SK-N-SH (cell line): ENCODE results near the gene FAM20A. TPM values are rescaled to one million over a fixed set of nuclear protein-coding genes. Genes with fewer than 3 reads are reported as not detected.

ENCODE experiments used
- CTCF ChIA-PET: fragments of 300-600, 350-600 bp; formaldehyde crosslinking; extraction: SDS; loops from one replicate; lab custom pipeline; 2021; lab: Yijun Ruan, JAX
- POLR2A ChIA-PET: fragments of 350-600 bp; sonication (Branson Sonifier 250); formaldehyde crosslinking; extraction: SDS; loops from one replicate; lab custom pipeline; 2020; ENCODE audit warnings: antibody characterized with exemption, inconsistent platforms; lab: Yijun Ruan, JAX
- DNase-seq: peaks from one replicate; pipeline ENCODE4 v3.0.0; 2012
- H2AFZ ChIP-seq: fragments of 200-600 bp; sonication (generic); 2 replicates; pipeline ENCODE4 v1.8.1; 2016; ENCODE audit warnings: antibody characterized with exemption, mild to moderate bottlenecking, low read depth
- H3F3A ChIP-seq: fragments of 200-600 bp; sonication (generic); replicated peaks from 2 replicates; pipeline ENCODE3; 2016; ENCODE audit warnings: antibody characterized with exemption, mild to moderate bottlenecking; ENCODE audit not compliant: insufficient read depth
- H3K27ac ChIP-seq, 2 experiments: fragments of 200-500 bp in 1 of 2; fragments of 200-600 bp in 1 of 2; sonication (Bioruptor generic) in 1 of 2; sonication (generic), shearing (Covaris generic) in 1 of 2; 2 replicates each; pipeline versions ENCODE4 v1.5.1 to v1.6.1; 2014 to 2016; ENCODE audit warnings: low read depth in 2 of 2, inconsistent platforms in 1 of 2, low read length in 1 of 2, mild to moderate bottlenecking in 1 of 2, mixed read lengths in 1 of 2
- H3K27me3 ChIP-seq: fragments of 200-600 bp; sonication (generic), shearing (Covaris generic); 2 replicates; pipeline ENCODE4 v1.6.1; 2016; ENCODE audit warnings: mixed run types; ENCODE audit not compliant: insufficient read depth
- H3K36me3 ChIP-seq, 2 experiments: fragments of 200-500 bp in 1 of 2; fragments of 200-600 bp in 1 of 2; sonication (Bioruptor generic) in 1 of 2; sonication (generic) in 1 of 2; replicated peaks in 1 of 2; 2 replicates each; pipeline versions ENCODE3 to v1.5.1; 2014 to 2016; ENCODE audit warnings: low read length in 1 of 2, mild to moderate bottlenecking in 1 of 2; ENCODE audit not compliant: insufficient read depth in 2 of 2, control insufficient read depth in 1 of 2
- H3K4me1 ChIP-seq, 2 experiments: fragments of 200-500 bp in 1 of 2; fragments of 200-600 bp in 1 of 2; sonication (Bioruptor generic) in 1 of 2; sonication (generic), shearing (Covaris generic) in 1 of 2; 2 replicates each; pipeline versions ENCODE4 v1.5.1 to v1.6.1; 2014 to 2016; ENCODE audit warnings: low read depth in 1 of 2, low read length in 1 of 2, mixed run types in 1 of 2; ENCODE audit not compliant: insufficient read depth in 2 of 2, control insufficient read depth in 1 of 2
- H3K4me2 ChIP-seq: fragments of 200-600 bp; sonication (generic), shearing (Covaris generic); 2 replicates; pipeline ENCODE4 v1.6.1; 2017; ENCODE audit warnings: mixed run types
- H3K4me3 ChIP-seq, 2 experiments: fragments of 200-500 bp in 1 of 2; fragments of 200-600 bp in 1 of 2; sonication (Bioruptor generic) in 1 of 2; sonication (generic), shearing (Covaris generic) in 1 of 2; 2 replicates each; pipeline versions ENCODE4 v1.5.1 to v1.8.1; 2014 to 2016; ENCODE audit warnings: low read depth in 2 of 2, inconsistent platforms in 1 of 2, low read length in 1 of 2, mild to moderate bottlenecking in 1 of 2, mixed read lengths in 1 of 2, moderate library complexity in 1 of 2
- H3K79me2 ChIP-seq: fragments of 200-600 bp; sonication (generic); 2 replicates; pipeline ENCODE4 v1.8.1; 2017; ENCODE audit warnings: mild to moderate bottlenecking; ENCODE audit not compliant: insufficient read depth
- H3K9ac ChIP-seq: fragments of 200-600 bp; sonication (generic); 2 replicates; pipeline ENCODE4 v1.6.1; 2017; ENCODE audit warnings: mixed run types
- H3K9me2 ChIP-seq: fragments of 200-600 bp; sonication (generic); 2 replicates; pipeline ENCODE4 v1.6.1; 2017; ENCODE audit warnings: mixed run types
- H3K9me3 ChIP-seq: fragments of 200-600 bp; sonication (generic); 2 replicates; pipeline ENCODE4 v1.6.1; 2017; ENCODE audit warnings: mixed run types, mild to moderate bottlenecking, moderate library complexity
- H4K20me1 ChIP-seq: fragments of 200-600 bp; sonication (generic); 2 replicates; pipeline ENCODE4 v1.6.1; 2017; ENCODE audit warnings: mild to moderate bottlenecking, mixed run types; ENCODE audit not compliant: insufficient read depth
- ELF1 ChIP-seq: IDR thresholded peaks from 2 replicates; pipeline ENCODE4 v1.4.0; 2012
- GABPA ChIP-seq: IDR thresholded peaks from 2 replicates; pipeline ENCODE4 v1.4.0; 2012; ENCODE audit warnings: low read depth, mild to moderate bottlenecking
- MEF2A ChIP-seq: IDR thresholded peaks from 2 replicates; pipeline ENCODE4 v1.4.0; 2012; ENCODE audit warnings: low read depth, borderline replicate concordance
- NFIC ChIP-seq: IDR thresholded peaks from 2 replicates; pipeline ENCODE4 v1.4.0; 2012; ENCODE audit warnings: borderline replicate concordance
- NRF1 ChIP-seq: IDR thresholded peaks from 2 replicates; pipeline ENCODE4 v1.6.1; 2012; ENCODE audit warnings: low read depth, mild to moderate bottlenecking, low read length
- POLR2AphosphoS5 ChIP-seq: IDR thresholded peaks from 2 replicates; pipeline ENCODE4 v1.6.1; 2012; ENCODE audit warnings: low read depth, low read length
- RAD21 ChIP-seq: IDR thresholded peaks from 2 replicates; pipeline ENCODE4 v1.6.1; 2012; ENCODE audit warnings: mild to moderate bottlenecking, low read length
- RFX5 ChIP-seq: IDR thresholded peaks from 2 replicates; pipeline ENCODE4 v1.6.1; 2012; ENCODE audit warnings: mild to moderate bottlenecking, improper control_type of control experiment, low read length
- RXRA ChIP-seq: IDR thresholded peaks from 2 replicates; pipeline ENCODE4 v1.4.0; 2012; ENCODE audit warnings: low read depth, mild to moderate bottlenecking, borderline replicate concordance
- SIN3A ChIP-seq: IDR thresholded peaks from 2 replicates; pipeline ENCODE4 v1.6.1; 2012; ENCODE audit warnings: low read depth, mild to moderate bottlenecking, low read length, moderate library complexity, borderline replicate concordance
- TAF1 ChIP-seq: IDR thresholded peaks from 2 replicates; pipeline ENCODE4 v1.6.1; 2012; ENCODE audit warnings: low read depth, mild to moderate bottlenecking, low read length, moderate library complexity, borderline replicate concordance
- TEAD4 ChIP-seq: IDR thresholded peaks from 2 replicates; pipeline ENCODE4 v1.4.0; 2012; ENCODE audit warnings: mild to moderate bottlenecking, borderline replicate concordance; ENCODE audit not compliant: insufficient read depth
- YY1 ChIP-seq: IDR thresholded peaks from 2 replicates; pipeline ENCODE4 v1.4.0; 2012; ENCODE audit warnings: low read depth, mild to moderate bottlenecking
- WGBS: methylation state at CpG from one replicate; pipeline ENCODE4 v1.1.6; 2017; ENCODE audit warnings: low lambda C conversion rate; 5-methylcytosine and 5-hydroxymethylcytosine counted together
- polyA plus RNA-seq, 3 experiments: library from polyadenylated mRNA; depleted of rRNA; stranded (reverse); fragments of >200 nt; gene quantifications; 2 replicates each; pipeline ENCODE4 v1.2.3, GENCODE V29; 2012
- TF ChIP-seq, protein P1 (sequence below): fragments of 200-600 bp; sonication (generic); IDR thresholded peaks from 2 replicates; pipeline ENCODE4 v1.6.1; 2017; ENCODE audit warnings: antibody characterized with exemption, mild to moderate bottlenecking, moderate library complexity
- TF ChIP-seq, protein P2 (sequence below): IDR thresholded peaks from 2 replicates; pipeline ENCODE4 v1.4.0; 2012; ENCODE audit warnings: low read depth

Gene FAM20A
- polyA plus RNA-seq, 1 of the 3 experiments (the other 2 are of a cell fraction): not detected

DNA sequence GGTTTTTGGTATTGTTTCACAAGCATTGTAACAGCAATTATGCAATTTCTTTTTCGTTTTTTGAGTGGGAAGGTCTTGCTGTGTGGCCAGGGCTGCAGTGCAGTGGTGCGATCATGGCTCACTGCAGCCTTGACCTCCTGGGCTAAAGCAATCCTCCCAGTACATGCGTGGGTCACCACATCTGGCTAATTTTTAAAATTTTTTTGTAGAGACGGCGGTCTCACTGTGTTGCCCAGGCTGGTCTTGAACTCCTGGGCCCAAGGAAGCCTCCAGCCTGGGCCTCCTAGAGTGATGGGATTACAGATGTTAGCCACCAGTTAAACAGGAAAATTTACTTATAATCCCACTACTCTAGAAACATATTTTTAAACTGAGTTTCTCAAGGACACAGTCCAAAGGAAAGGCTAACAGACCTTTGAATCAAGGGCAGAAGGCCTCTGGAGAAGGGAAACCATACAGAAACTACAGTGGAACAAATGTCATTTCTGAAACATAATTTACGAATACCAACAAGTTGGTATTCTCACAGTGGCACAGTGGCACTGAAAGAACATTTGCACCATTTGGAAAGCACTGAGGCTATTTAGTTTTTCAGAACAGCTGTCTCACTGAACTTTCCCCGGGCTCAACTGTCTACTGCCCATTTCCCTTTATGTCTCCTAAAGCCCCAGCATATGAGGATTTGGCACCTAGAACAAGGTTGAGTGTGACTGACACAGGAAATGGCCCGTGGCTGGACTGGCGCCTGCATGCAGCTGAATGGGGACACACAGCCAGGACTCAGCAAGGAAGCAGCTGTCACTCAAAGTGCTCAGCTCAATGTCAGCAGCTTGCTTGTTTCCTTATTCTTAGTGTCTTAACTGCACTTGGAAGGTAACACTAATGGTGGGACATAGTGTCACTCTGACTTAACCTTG, 91.8 kb downstream of the FAM20A start (continued):
- TF ChIP-seq, protein P1, sequence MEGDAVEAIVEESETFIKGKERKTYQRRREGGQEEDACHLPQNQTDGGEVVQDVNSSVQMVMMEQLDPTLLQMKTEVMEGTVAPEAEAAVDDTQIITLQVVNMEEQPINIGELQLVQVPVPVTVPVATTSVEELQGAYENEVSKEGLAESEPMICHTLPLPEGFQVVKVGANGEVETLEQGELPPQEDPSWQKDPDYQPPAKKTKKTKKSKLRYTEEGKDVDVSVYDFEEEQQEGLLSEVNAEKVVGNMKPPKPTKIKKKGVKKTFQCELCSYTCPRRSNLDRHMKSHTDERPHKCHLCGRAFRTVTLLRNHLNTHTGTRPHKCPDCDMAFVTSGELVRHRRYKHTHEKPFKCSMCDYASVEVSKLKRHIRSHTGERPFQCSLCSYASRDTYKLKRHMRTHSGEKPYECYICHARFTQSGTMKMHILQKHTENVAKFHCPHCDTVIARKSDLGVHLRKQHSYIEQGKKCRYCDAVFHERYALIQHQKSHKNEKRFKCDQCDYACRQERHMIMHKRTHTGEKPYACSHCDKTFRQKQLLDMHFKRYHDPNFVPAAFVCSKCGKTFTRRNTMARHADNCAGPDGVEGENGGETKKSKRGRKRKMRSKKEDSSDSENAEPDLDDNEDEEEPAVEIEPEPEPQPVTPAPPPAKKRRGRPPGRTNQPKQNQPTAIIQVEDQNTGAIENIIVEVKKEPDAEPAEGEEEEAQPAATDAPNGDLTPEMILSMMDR: no peak
- TF ChIP-seq RXRA (no peak), NRF1 (no peak), YY1 (no peak)

DNA sequence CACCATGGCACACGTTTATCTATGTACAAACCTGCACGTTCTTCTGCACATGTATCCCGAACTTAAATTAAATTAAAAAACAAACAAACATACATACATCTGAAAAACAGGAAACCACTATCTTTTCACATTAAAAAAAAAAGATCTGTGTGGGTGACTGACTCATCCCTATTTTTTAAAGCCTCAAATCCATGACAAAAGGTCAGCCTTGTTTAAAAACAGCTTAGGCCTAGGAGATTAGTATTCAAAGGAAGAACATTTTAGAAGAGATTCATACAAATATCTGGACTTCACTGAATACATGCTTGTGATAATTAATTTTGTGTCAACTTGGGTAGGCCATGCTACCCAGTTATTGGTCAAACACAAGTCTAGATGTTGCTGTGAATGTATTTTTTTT, 93.6 kb downstream of the FAM20A start:
- no peaks in the 10 kb centered on the region for H3K9me3 ChIP-seq
- ChIA-PET POLR2A (no interaction called here), CTCF (interaction anchor here (1.1 kb wide), 1 partner anchor 250 kb away, joined by 3 read pairs; no protein-coding TSS in a partner anchor)
- H3F3A ChIP-seq: peaks cover 7% of the 10 kb centered on the region
- no peak overlapping the region for H2AFZ ChIP-seq
- H3K4me1 ChIP-seq: peaks cover 0 to 10% of the 10 kb centered on the region in 2 experiments; a peak in 2 of 4 replicates
- no peak overlapping the region for H3K9ac ChIP-seq
- H3K27me3 ChIP-seq: no peaks in the 10 kb centered on the region
- H3K9me2 ChIP-seq: no peaks in the 10 kb centered on the region
- 83% methylated on average over 3 of the region's 3 CpGs for WGBS
- H3K79me2 ChIP-seq: peaks cover 3% of the 10 kb centered on the region; the same call in 1 of the 2 replicates
- no peaks in the 10 kb centered on the region for H3K36me3 ChIP-seq
- no peak overlapping the region for H3K4me3 ChIP-seq
- TF ChIP-seq TAF1 (no peak), ELF1 (no peak), RFX5 (no peak)
- H3K4me2 ChIP-seq: no peak overlapping the region
- H4K20me1 ChIP-seq: no peaks in the 10 kb centered on the region
- no peak overlapping the region for H3K27ac ChIP-seq
- no peak for DNase-seq

DNA sequence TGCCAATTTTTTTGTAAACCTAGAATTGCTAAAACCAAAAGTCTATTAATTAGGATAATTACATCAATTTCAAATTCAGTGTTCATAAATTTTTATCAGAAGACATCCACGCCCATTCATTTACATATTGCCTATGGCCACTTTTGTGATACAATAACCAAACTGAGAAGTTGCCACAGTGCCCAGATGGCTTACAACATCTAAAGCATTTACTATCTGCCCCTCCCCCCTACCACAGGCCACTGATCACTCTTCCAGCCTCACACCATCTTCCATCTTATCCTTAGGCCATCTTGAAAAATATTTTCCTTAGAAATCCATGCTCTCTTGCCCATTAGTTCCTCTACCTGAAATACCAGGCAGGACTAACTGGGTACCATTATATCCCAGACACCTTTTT, 95.2 kb downstream of the FAM20A start:
- no peaks in the 10 kb centered on the region for H3K9me2 ChIP-seq
- no peaks in the 10 kb centered on the region for H4K20me1 ChIP-seq
- no peak for DNase-seq
- no peaks in the 10 kb centered on the region for H3K36me3 ChIP-seq
- H3K4me1 ChIP-seq: peaks cover 0 to 5% of the 10 kb centered on the region in 2 experiments; a peak in 2 of 4 replicates
- no peak overlapping the region for H3K27ac ChIP-seq
- peaks cover 7% of the 10 kb centered on the region for H3F3A ChIP-seq
- ChIA-PET POLR2A (no interaction called here), CTCF (no interaction called here)
- no peaks in the 10 kb centered on the region; the same call in 1 of the 2 replicates for H3K27me3 ChIP-seq
- WGBS: 74% methylated on average over 1 of the region's 1 CpG
- H3K9ac ChIP-seq: no peak overlapping the region
- H3K79me2 ChIP-seq: no peaks in the 10 kb centered on the region
- no peak overlapping the region for H3K4me2 ChIP-seq
- no peak overlapping the region for H2AFZ ChIP-seq
- no peaks in the 10 kb centered on the region for H3K9me3 ChIP-seq
- TF ChIP-seq TEAD4: no peak
- TF ChIP-seq RXRA: no peak
- TF ChIP-seq MEF2A: no peak
- TF ChIP-seq RAD21: no peak
- no peak for TF ChIP-seq NRF1
- no peak for TF ChIP-seq SIN3A
- no peak for TF ChIP-seq POLR2AphosphoS5
- TF ChIP-seq ELF1: no peak
- TF ChIP-seq, protein P2, sequence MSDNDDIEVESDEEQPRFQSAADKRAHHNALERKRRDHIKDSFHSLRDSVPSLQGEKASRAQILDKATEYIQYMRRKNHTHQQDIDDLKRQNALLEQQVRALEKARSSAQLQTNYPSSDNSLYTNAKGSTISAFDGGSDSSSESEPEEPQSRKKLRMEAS: no peak
- TF ChIP-seq NFIC: no peak
- no peak for TF ChIP-seq GABPA
- no peak overlapping the region for H3K4me3 ChIP-seq
